GM19238 (cell line): Measurements from ENCODE around the gene CTXN1.

ENCODE experiments used
- DNase-seq: peaks from one replicate; pipeline ENCODE4 v3.0.0; 2011; ENCODE audit warnings: low spot score; ENCODE audit not compliant: insufficient read length

Gene CTXN1

GRCh38 chr19:7877249-7877836 is 48.6 kb downstream of the CTXN1 start:
- no peak for DNase-seq

- DNase-seq, result no peak
These were observed 51.0 kb downstream of the CTXN1 start for GRCh38 chr19:7874897-7875273.
